Muscle of back (tissue), 11 donors: ENCODE data around the gene BEST2. TPM values are rescaled to one million over a fixed set of nuclear protein-coding genes. Genes with fewer than 3 reads are reported as not detected.

Experiments used
- DNase-seq, 3 donors: peaks; one replicate each; pipeline versions ENCODE4 v3.0.0 to v3.0.0-alpha.2; 2013
- polyA plus RNA-seq, 10 donors: library from polyadenylated mRNA; unstranded; fragments of 120-200 nt; gene quantifications; one replicate each; pipeline ENCODE4 v1.2.1, GENCODE V29; 2013; ENCODE audit not compliant: insufficient read length in 10 of 10

The BEST2 gene
- polyA plus RNA-seq, 10 donors: not detected

GRCh38 chr19:12767666-12768065 is 16.1 kb downstream of the BEST2 start:
- DNase-seq: no peak

- DNase-seq: peak in 1 of 3 donors; percentile 66
These were observed 18.1 kb downstream of the BEST2 start for GRCh38 chr19:12769689-12770088.

GRCh38 chr19:12770922-12771321 is 19.3 kb downstream of the BEST2 start:
- no peak for DNase-seq

DNA sequence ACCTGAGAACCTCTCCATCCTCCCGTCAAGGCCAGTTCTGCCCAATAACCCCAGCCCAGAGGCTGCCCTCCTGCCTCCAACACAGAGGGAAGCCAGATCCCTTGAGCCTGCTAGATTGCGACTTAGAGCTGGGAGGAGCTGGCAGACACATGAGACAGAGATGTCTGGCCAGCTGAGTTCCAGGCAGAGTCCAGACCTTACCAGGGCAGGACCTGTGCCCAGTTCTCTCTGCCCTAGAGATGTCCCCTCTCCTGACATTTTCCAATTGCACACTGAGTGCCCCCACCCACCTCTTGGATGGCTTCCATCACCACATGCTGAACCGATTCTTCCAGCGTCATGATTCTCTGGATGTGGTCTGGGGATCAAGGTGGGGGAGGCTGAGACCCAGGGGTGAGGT is 20.7 kb downstream of the BEST2 start:
- DNase-seq: no peak

GRCh38 chr19:12773571-12773970 is 22.0 kb downstream of the BEST2 start:
- no peak for DNase-seq

DNA sequence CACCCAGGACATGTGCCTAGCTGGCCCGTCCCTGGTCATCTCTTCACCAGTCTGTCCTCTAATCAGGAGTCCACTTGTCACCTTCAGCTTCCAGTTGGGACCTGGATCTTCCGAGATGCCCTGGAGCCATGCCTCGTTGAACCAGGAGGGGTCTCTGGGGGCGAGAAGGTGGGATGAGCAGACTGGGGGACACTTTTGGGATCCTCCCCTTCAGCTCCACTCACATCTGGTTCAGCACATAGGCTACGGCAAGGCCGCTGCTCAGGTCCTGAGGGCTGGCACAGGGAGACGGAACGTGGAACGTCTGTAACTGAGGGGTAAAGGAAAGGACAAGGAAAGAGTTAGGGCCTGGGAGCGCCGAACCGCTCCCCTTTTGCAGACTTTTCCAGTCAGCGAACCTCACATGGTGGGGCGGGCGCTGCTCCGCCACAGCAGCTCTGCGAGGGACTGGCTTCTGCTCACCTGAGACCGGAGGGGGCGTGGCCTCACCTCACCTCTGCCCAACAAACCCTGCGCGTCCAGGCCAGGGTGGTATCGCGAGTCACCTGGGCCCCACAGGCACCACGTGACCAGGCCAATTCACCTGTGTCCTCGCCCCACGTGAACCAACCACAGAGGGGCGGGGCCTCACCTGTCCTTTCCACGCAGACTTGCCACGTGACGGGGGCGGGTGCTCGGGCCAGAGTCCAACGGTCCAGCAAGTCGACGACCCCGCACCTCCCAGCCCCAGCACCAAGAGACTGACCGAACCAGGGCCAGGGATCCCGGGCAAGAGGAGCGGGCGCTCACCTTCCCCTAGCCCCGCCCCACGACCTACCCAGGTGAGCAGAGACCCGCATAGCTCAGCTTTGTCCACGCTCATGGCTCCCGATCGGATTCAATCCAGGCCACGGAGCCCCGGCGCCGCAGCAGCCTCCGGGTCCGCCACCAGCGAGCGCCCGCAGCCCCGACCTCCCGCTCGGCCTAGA is 23.3 kb downstream of the BEST2 start, which contains the start of gene HOOK2:
Gene HOOK2, minus strand, starts transcription at position 965 of the 968 bp plus-strand sequence. Its CDS starts 103 bp downstream, at position 862.
- DNase-seq: no peak

- DNase-seq: peak in 2 of 3 donors; percentile 88 to 92
These were observed 25.8 kb downstream of the BEST2 start for GRCh38 chr19:12777217-12778016.

DNA sequence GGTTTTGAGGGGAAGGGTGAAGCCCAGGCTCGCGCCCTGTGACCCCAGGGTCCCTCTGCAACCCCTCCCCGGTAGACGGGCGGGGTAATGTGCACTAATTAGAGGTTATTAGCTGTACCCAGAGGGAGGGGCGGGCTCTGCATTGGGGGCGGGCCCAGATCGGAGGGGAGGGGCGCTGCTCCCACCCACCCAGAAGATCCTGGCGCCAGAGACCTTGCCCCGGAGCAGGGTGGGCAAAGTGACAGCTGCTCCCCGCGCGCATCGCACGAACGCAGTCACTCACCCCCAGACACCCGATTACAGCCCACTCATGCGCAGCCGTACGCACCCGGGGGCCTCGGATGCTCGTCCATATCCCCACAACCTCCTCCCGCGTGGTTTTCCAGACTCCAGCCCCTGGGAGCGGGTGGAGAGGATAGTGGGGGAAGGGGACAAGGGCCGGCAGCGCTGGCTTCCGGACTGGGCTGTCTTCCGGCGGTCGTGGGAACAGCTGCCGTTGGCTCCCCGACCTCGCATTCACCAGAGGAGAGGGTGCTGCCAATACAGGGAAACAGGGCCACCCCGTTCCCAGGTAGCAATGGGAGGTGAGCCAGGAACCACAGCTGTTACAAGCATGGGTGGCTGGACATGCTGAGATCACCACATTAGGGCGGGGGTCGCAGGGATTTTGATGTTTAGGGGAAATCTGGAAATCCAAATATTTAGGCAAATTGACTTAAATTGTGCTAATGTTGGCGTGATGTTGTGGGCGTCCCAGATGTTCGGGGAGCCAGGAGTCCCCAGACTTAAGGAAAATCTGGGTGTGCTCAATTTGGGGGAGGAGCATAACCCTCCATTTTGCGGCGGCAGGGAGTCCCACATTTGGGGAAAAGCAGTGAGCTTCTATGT is 26.7 kb downstream of the BEST2 start:
- peak in 2 of 3 donors; percentile 78 to 93 for DNase-seq

GRCh38 chr19:12778905-12779161 is 27.2 kb downstream of the BEST2 start:
- DNase-seq: peak in 1 of 3 donors; percentile 85

GRCh38 chr19:12779162-12779993 is 27.8 kb downstream of the BEST2 start:
- DNase-seq: peak in 2 of 3 donors; percentile 85 to 94

GRCh38 chr19:12782174-12782423 is 30.5 kb downstream of the BEST2 start:
- no peak for DNase-seq

DNA sequence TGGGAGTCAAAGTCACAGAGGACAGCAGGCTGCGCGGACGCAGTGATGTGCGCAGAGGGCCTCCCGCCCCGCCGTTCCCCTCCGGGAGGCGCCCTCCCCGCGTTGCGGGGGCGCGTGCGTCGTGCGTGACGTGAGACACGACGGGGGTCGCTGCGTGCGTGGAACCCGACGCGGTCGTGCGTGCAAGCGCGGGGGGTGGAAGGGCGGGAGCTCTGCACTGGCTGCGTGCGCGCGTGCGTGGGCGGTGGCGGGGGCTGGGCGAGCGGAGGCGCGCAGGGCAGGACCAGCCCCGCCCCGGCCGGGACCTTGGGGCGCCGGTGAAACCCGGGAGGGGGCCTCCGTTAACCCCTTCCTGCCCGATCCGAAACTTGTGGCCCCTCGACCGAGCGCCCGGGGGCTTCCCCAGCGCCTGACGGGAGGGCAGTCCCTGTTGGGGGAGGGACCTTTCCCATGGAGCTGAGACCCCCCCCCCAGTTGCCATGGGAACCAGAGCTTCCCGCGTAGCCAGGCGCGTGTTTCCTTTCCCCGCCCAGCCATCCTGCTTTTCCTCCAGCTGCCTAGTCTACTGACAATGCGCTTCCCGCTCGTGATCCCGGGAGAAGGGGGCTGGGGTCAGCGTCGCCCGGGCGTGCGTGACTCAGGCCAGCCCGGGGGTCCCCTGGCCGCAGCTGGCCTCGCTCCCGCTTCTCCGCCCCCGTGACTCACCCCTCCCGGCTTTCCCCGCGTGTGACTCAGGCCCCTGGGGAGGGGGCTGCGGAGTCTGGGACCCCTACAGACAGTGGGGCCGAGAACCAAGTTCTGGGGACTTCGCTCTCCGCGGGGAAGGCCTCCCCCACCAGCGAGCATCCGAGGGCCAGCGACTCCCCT is 31.1 kb downstream of the BEST2 start:
- DNase-seq: peak; percentile 84 to 95 (median 87)

DNA sequence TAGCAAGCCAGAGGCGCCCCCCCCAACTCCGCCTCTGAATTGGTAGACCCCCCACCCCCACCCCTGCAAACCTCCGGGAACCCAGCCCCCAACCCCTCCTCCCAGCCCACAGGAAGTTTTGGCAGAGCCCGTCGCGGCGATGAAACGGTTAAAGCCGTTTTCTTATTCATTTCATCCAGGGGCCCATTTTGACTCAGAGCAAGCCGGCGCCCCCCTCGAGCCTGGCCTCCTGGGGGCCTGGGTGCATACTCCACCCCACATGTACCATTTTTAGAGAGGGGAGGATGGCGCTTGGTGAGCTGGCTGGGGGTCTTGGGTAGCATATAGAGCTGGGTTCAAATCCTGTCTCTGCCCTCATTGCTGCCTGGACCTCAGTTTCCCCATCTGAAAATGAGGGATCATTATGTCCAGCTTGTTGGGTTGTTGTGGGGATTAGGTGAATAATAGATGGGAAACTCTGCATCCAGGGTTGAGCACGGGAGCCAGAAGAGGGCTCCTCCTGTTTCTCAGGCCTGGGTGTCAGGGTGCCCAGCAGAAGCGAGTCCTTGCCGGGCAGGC is 31.8 kb downstream of the BEST2 start:
- DNase-seq: no peak

- DNase-seq: no peak
These were observed 32.3 kb downstream of the BEST2 start for GRCh38 chr19:12783849-12784393.

- DNase-seq: no peak
These were observed 32.8 kb downstream of the BEST2 start for GRCh38 chr19:12784394-12784870.

GRCh38 chr19:12784871-12785430 is 33.4 kb downstream of the BEST2 start:
- peak in 1 of 3 donors; percentile 68 for DNase-seq

GRCh38 chr19:12785431-12786031 is 33.9 kb downstream of the BEST2 start:
- DNase-seq: peak in 1 of 3 donors; percentile 49

DNA sequence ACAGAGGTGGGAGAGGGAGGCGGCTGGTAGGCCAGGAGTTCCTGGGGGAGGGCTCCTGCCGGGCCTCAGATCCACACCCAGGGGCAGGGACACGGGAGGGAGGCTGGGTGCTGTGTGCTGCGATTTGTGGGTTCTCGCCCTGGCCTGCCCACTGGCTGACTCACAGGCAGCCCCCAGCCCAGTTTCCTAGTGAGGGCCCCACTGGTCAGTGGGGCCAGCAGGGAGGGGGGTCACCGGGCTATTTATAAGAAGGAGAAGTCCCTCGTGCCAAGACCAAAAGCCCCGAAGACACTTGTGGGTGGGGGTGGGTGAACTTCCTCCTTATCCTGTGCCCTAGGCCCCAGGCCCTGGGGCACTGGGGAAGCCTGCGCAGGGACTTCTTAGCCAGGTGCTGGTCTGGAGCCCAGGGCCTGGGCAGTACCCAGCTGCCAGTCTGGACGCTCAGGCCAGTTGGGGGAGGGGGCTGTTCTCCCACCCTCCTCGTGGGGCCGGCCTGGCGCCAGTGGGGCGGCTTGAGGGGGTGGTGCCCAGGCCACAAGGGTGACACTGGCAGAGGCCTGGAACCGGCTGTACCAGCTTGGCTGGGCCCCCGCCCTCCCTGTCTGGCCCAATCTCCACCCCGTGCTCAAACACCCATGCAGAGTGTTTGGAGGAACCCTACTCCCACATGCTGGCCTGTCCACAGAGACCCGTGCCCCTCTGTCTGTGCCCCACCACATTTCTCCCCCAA is 34.7 kb downstream of the BEST2 start:
- DNase-seq: peak in 1 of 3 donors; percentile 67
